HepG2 (cell line): ENCODE measurements around the gene C2orf80. TPM values are rescaled to one million over a fixed set of nuclear protein-coding genes. Genes with fewer than 3 reads are reported as not detected.

Source experiments
- ADNP ChIP-seq: sonication (generic); formaldehyde crosslinking; IDR thresholded peaks from 2 replicates; pipeline ENCODE4 v1.4.0; 2020; ENCODE audit warnings: missing genetic modification reagents
- ATAD3A ChIP-seq: sonication (generic); formaldehyde crosslinking; IDR thresholded peaks from 2 replicates; pipeline ENCODE4 v1.4.0; 2020; ENCODE audit warnings: missing genetic modification reagents
- BORCS8-MEF2B ChIP-seq: sonication (generic); formaldehyde crosslinking; IDR thresholded peaks from 2 replicates; pipeline ENCODE4 v1.8.0; 2022; ENCODE audit warnings: mild to moderate bottlenecking, missing genetic modification reagents
- ELF1 ChIP-seq: sonication (generic); formaldehyde crosslinking; IDR thresholded peaks from 2 replicates; pipeline ENCODE4 v1.4.0; 2020; ENCODE audit warnings: missing genetic modification reagents
- FLYWCH1 ChIP-seq: sonication (generic); formaldehyde crosslinking; IDR thresholded peaks from 2 replicates; pipeline ENCODE4 v1.8.1; 2023; ENCODE audit warnings: mild to moderate bottlenecking, missing genetic modification reagents
- MED8 ChIP-seq: sonication (generic); formaldehyde crosslinking; IDR thresholded peaks from 2 replicates; pipeline ENCODE4 v1.8.1; 2023; ENCODE audit warnings: mild to moderate bottlenecking, missing genetic modification reagents; ENCODE audit not compliant: insufficient replicate concordance
- NFKB2 ChIP-seq: sonication (generic); formaldehyde crosslinking; IDR thresholded peaks from 2 replicates; pipeline ENCODE4 v1.4.0; 2020; ENCODE audit warnings: missing genetic modification reagents, borderline replicate concordance
- PAX8 ChIP-seq: sonication (generic); formaldehyde crosslinking; IDR thresholded peaks from 2 replicates; pipeline ENCODE4 v1.8.0; 2022; ENCODE audit warnings: mild to moderate bottlenecking, missing genetic modification reagents, borderline replicate concordance
- PBX3 ChIP-seq: sonication (generic); formaldehyde crosslinking; IDR thresholded peaks from 2 replicates; pipeline ENCODE4 v1.8.1; 2023; ENCODE audit warnings: missing genetic modification reagents, inconsistent platforms, borderline replicate concordance
- PRDM4 ChIP-seq: sonication (generic); formaldehyde crosslinking; IDR thresholded peaks from 2 replicates; pipeline ENCODE4 v1.9.0; 2021; ENCODE audit warnings: missing genetic modification reagents, borderline replicate concordance
- RAD21 ChIP-seq: fragments of 450-650 bp; formaldehyde crosslinking; IDR thresholded peaks from 2 replicates; pipeline ENCODE4 v1.5.0; 2020; ENCODE audit warnings: mild to moderate bottlenecking
- RERE ChIP-seq: IDR thresholded peaks from 2 replicates; pipeline ENCODE4 v1.6.1; 2016; ENCODE audit warnings: low read depth, missing genetic modification reagents, missing compliant biosample characterization
- ZC3H4 ChIP-seq: sonication (generic); formaldehyde crosslinking; IDR thresholded peaks from 2 replicates; pipeline ENCODE4 v1.4.0; 2020; ENCODE audit warnings: missing genetic modification reagents, borderline replicate concordance
- ZNF234 ChIP-seq: sonication (generic); formaldehyde crosslinking; conservative IDR thresholded peaks from 2 replicates; pipeline ENCODE4 v1.5.1; 2020; ENCODE audit warnings: mild to moderate bottlenecking, missing genetic modification reagents
- ZNF256 ChIP-seq: sonication (generic); formaldehyde crosslinking; conservative IDR thresholded peaks from 2 replicates; pipeline ENCODE4 v1.4.0; 2020; ENCODE audit warnings: missing genetic modification reagents
- ZNF496 ChIP-seq: sonication (generic); formaldehyde crosslinking; IDR thresholded peaks from 2 replicates; pipeline ENCODE4 v1.8.1; 2023; ENCODE audit warnings: mild to moderate bottlenecking, moderate library complexity, missing genetic modification reagents; ENCODE audit not compliant: insufficient replicate concordance
- ZXDC ChIP-seq: sonication (generic); formaldehyde crosslinking; IDR thresholded peaks from 2 replicates; pipeline ENCODE4 v1.5.0; 2020; ENCODE audit warnings: mild to moderate bottlenecking, missing genetic modification reagents
- polyA plus RNA-seq, 8 experiments: library from polyadenylated mRNA; depleted of rRNA in 3 of 8; stranded (reverse) in 7 of 8; unstranded in 1 of 8; fragments of >200 nt; fragmentation: Illumina TruSeq in 4 of 8; extraction: Trizol in 4 of 8; gene quantifications; 2 replicates each; pipeline versions ENCODE4 v1.2.1 to v1.2.3, GENCODE V29; 2011 to 2016; ENCODE audit warnings: low read depth in 4 of 8, missing spikeins in 1 of 8, mixed read lengths in 1 of 8; ENCODE audit not compliant: insufficient read depth in 1 of 8
- total RNA-seq, 5 experiments: library from RNA; depleted of rRNA; stranded (reverse); fragments of >200 nt; fragmentation: Illumina TruSeq; extraction: Trizol; gene quantifications; 2 replicates each; pipeline ENCODE4 v1.2.3, GENCODE V29; 2016; ENCODE audit warnings: low read depth in 1 of 5

Gene C2orf80
- total and polyA plus RNA-seq, 2 of the 13 experiments (the other 11 are each of a cell fraction or from before 2014, with no cell fraction given): not detected

GRCh38 chr2:208142925-208143799 is 46.7 kb downstream of the C2orf80 start (continued):
- TF ChIP-seq ZC3H4 (CRISPR knock-in tag): no peak
- no peak for TF ChIP-seq PAX8 (CRISPR knock-in tag)
- TF ChIP-seq NFKB2: no peak
- TF ChIP-seq ZNF496 (CRISPR knock-in tag): no peak
- TF ChIP-seq RAD21: no peak
- peak; percentile 87 for TF ChIP-seq ADNP (CRISPR knock-in tag)
- TF ChIP-seq BORCS8-MEF2B: no peak
- TF ChIP-seq ZNF234 (CRISPR knock-in tag): no peak
- TF ChIP-seq ATAD3A (CRISPR knock-in tag): no peak
- no peak for TF ChIP-seq FLYWCH1 (CRISPR knock-in tag)
- no peak for TF ChIP-seq ZXDC (CRISPR knock-in tag)
- TF ChIP-seq PBX3: no peak
- TF ChIP-seq ZNF256 (CRISPR knock-in tag): no peak
- no peak for TF ChIP-seq ELF1 (CRISPR knock-in tag)
- no peak for TF ChIP-seq MED8 (CRISPR knock-in tag)
- no peak for TF ChIP-seq PRDM4 (CRISPR knock-in tag)
- peak; percentile 24; the same call in 1 of the 2 replicates for TF ChIP-seq RERE (CRISPR knock-in tag)
